ENCODE measurements around the gene ITSN2.
"Not testable (repeated sequence)": the region's sequence is repeated elsewhere in the genome, so short reads cannot be mapped to it uniquely, and the experiment has no call there.

ITSN2 gene

GRCh38 chr2:24385366-24385765 is 25.0 kb upstream of the ITSN2 start:
- no peak for TF ChIP-seq JUND (IDR thresholded peaks at IDR 0.05; ENCODE audit: low read depth)
- DNase-seq (ENCODE audit: low read depth in 1 of 2, low spot score in 1 of 2): no peak
- in situ Hi-C loops (cut with HindIII; ENCODE audit: low pct_unique_long_range_greater_than_20kb, low sequenced_read_pairs): no loop called here

- DNase-seq (ENCODE audit: low read depth in 1 of 2, low spot score in 1 of 2): peak; percentile 37 to 69
- TF ChIP-seq JUND (IDR thresholded peaks at IDR 0.05; ENCODE audit: low read depth): no peak
- in situ Hi-C loops (cut with HindIII; ENCODE audit: low pct_unique_long_range_greater_than_20kb, low sequenced_read_pairs): no loop called here
Measured at GRCh38 chr2:24382363-24383073, 22.2 kb upstream of the ITSN2 start.

- no peak for TF ChIP-seq JUND (IDR thresholded peaks at IDR 0.05; ENCODE audit: low read depth)
- in situ Hi-C loops (cut with HindIII; ENCODE audit: low pct_unique_long_range_greater_than_20kb, low sequenced_read_pairs): no loop called here
Measured at GRCh38 chr2:24380820-24381219, 20.5 kb upstream of the ITSN2 start.

GRCh38 chr2:24375349-24376087 is 15.2 kb upstream of the ITSN2 start:
- DNase-seq (ENCODE audit: low read depth in 1 of 2, low spot score in 1 of 2): no peak
- no peak for TF ChIP-seq JUND (IDR thresholded peaks at IDR 0.05; ENCODE audit: low read depth)
- in situ Hi-C loops (cut with HindIII; ENCODE audit: low pct_unique_long_range_greater_than_20kb, low sequenced_read_pairs): no loop called here

More at GRCh38 chr2:24380820-24381219, 20.5 kb upstream of the ITSN2 start:
- DNase-seq (ENCODE audit: low read depth in 1 of 2, low spot score in 1 of 2): no peak

GRCh38 chr2:24374301-24374700 is 14.0 kb upstream of the ITSN2 start:
- no peak for TF ChIP-seq JUND (IDR thresholded peaks at IDR 0.05; ENCODE audit: low read depth)
- DNase-seq (ENCODE audit: low read depth in 1 of 2, low spot score in 1 of 2): no peak
- in situ Hi-C loops (cut with HindIII; ENCODE audit: low pct_unique_long_range_greater_than_20kb, low sequenced_read_pairs): no loop called here

GRCh38 chr2:24372033-24372432 is 11.7 kb upstream of the ITSN2 start:
- in situ Hi-C loops (cut with HindIII; ENCODE audit: low pct_unique_long_range_greater_than_20kb, low sequenced_read_pairs): no loop called here
- DNase-seq (ENCODE audit: low read depth in 1 of 2, low spot score in 1 of 2): no peak
- no peak for TF ChIP-seq JUND (IDR thresholded peaks at IDR 0.05; ENCODE audit: low read depth)

GRCh38 chr2:24365826-24366225 is 5.5 kb upstream of the ITSN2 start:
- no peak for DNase-seq (ENCODE audit: low read depth in 1 of 2, low spot score in 1 of 2)
- TF ChIP-seq JUND (IDR thresholded peaks at IDR 0.05; ENCODE audit: low read depth): no peak
- in situ Hi-C loops (cut with HindIII; ENCODE audit: low pct_unique_long_range_greater_than_20kb, low sequenced_read_pairs): no loop called here

- DNase-seq (ENCODE audit: low read depth in 1 of 2, low spot score in 1 of 2): no peak
- in situ Hi-C loops (cut with HindIII; ENCODE audit: low pct_unique_long_range_greater_than_20kb, low sequenced_read_pairs): no loop called here
- no peak for TF ChIP-seq JUND (IDR thresholded peaks at IDR 0.05; ENCODE audit: low read depth)
Measured at GRCh38 chr2:24365051-24365450, 4.7 kb upstream of the ITSN2 start.

GRCh38 chr2:24363301-24363700 is 3.0 kb upstream of the ITSN2 start:
- no peak for DNase-seq (ENCODE audit: low read depth in 1 of 2, low spot score in 1 of 2)
- no peak for TF ChIP-seq JUND (IDR thresholded peaks at IDR 0.05; ENCODE audit: low read depth)
- in situ Hi-C loops (cut with HindIII; ENCODE audit: low pct_unique_long_range_greater_than_20kb, low sequenced_read_pairs): no loop called here

- in situ Hi-C loops (cut with HindIII; ENCODE audit: low pct_unique_long_range_greater_than_20kb, low sequenced_read_pairs): no loop called here
- peak in 1 of 2 experiments; percentile 33 for DNase-seq (ENCODE audit: low read depth in 1 of 2, low spot score in 1 of 2)
- no peak for TF ChIP-seq JUND (IDR thresholded peaks at IDR 0.05; ENCODE audit: low read depth)
Measured at GRCh38 chr2:24362253-24362652, 1.9 kb upstream of the ITSN2 start.

GRCh38 chr2:24360963-24361330 is 611 bp upstream of the ITSN2 start:
- in situ Hi-C loops (cut with HindIII; ENCODE audit: low pct_unique_long_range_greater_than_20kb, low sequenced_read_pairs): no loop called here
- no peak for DNase-seq (ENCODE audit: low read depth in 1 of 2, low spot score in 1 of 2)
- TF ChIP-seq JUND (IDR thresholded peaks at IDR 0.05; ENCODE audit: low read depth): no peak

- TF ChIP-seq JUND (IDR thresholded peaks at IDR 0.05; ENCODE audit: low read depth): no peak
- in situ Hi-C loops (cut with HindIII; ENCODE audit: low pct_unique_long_range_greater_than_20kb, low sequenced_read_pairs): no loop called here
- DNase-seq (ENCODE audit: low read depth in 1 of 2, low spot score in 1 of 2): peak; percentile 16 to 49
Measured at GRCh38 chr2:24359129-24360049, 947 bp downstream of the ITSN2 start.

GRCh38 chr2:24357767-24358166 is 2.6 kb downstream of the ITSN2 start:
- DNase-seq (ENCODE audit: low read depth in 1 of 2, low spot score in 1 of 2); in situ Hi-C loops (cut with HindIII; ENCODE audit: low pct_unique_long_range_greater_than_20kb, low sequenced_read_pairs): not testable (repeated sequence)

GRCh38 chr2:24357115-24357514 is 3.2 kb downstream of the ITSN2 start:
- in situ Hi-C loops (cut with HindIII; ENCODE audit: low pct_unique_long_range_greater_than_20kb, low sequenced_read_pairs); DNase-seq (ENCODE audit: low read depth in 1 of 2, low spot score in 1 of 2): not testable (repeated sequence)
